Ureter (tissue), 1 donor: ENCODE results near the gene LYST. TPM values are rescaled to one million over a fixed set of nuclear protein-coding genes. Genes with fewer than 3 reads are reported as not detected.

ENCODE experiments used
- DNase-seq: peaks from one replicate; pipeline ENCODE4 v3.0.0-alpha.2; 2020; ENCODE audit warnings: low spot score
- total RNA-seq: library from RNA; stranded (reverse); gene quantifications from one replicate; pipeline ENCODE4 v1.2.4, GENCODE V29; 2023
- donor health status: DM: yes; HTN: yes; CAD: no.

Gene LYST
- total RNA-seq, 1 donor from 2014 or later: 66.1 TPM

DNA sequence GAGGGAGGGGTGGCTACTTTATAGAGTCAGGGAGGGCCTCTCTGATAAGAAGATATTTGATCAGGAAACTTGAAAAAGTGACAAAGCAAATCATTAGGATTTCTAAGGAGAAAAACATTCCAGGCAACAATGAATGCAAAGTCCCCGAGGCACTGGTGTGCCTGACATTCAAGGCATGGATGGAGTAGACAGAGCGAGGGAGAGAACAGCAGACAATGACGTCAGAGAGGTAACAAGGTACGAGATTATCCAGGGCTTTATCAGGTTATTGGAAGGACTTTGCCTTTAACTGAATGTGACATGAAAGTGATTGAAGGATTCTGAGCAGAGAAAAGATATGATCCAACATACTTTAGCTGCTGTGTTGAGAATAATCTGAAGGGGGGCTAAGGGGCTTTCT is 144.7 kb downstream of the LYST start:
- no peak for DNase-seq

DNA sequence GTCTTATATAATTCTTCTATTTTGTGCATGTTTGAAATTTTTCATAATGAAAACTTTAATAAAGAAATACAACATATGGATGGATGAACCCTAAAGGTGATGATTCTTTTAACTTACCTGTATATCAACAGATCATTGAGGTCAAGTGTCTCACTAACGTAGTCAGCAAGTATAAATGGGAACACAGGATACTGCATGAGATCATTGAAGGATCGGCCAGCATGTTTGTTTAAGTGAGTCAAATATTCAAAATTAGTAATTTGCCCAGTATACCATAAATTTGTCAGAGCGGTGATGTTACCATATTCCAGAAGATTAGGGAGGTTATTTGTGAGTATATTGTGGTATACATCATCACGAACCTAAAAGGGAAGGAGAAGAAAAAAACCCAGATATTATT is 146.2 kb downstream of the LYST start:
- DNase-seq: no peak

DNA sequence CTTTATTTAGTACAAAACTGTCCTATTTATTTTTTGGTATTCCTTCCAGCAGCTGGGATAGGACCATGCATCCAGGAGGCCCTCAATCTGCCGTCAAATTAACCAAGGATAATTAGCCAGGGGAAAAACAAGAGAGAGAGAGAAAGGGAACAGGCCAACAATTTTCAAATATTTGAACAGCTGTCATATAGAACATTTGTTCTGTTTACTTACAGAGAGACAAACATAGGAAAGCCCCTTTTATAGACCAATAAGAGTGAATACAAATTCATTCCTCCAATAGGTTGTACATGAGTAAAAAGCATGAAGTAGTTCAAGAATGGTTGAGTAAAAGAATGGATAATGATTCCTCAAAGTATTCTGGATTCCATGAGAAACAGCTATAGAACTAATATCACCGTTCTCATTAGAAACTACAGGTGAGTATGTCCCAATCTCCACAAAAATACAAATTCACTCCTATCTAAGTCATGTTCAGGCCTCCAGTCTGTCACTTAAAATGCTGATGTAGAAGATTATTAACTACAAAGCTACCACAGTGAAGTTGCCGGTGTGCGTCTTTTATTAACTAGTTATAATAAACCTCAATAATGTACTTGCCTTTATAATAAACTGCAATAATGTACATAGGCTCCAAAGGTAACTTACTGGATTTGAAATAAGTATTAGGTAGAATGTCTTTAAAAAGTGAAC is 152.4 kb downstream of the LYST start:
- DNase-seq: no peak

DNA sequence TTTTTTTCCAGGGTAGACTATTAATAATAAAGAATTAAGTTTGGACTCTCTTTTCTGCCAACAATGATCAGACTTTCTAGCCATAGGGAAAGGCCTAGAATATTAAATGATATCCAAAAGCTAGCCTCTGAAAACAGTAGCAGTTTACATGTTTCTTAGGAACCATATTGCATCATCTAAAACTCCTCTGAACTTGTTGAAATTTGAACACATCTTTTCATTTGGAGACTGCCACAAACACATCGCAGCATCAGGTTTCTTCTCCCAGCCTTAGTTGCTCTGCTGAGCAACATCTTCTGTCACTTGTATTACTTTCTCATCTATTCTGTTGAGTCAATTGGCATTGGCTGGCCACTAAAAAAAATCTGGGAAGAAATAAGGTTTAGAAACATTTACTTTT is 153.9 kb downstream of the LYST start:
- DNase-seq: no peak

DNA sequence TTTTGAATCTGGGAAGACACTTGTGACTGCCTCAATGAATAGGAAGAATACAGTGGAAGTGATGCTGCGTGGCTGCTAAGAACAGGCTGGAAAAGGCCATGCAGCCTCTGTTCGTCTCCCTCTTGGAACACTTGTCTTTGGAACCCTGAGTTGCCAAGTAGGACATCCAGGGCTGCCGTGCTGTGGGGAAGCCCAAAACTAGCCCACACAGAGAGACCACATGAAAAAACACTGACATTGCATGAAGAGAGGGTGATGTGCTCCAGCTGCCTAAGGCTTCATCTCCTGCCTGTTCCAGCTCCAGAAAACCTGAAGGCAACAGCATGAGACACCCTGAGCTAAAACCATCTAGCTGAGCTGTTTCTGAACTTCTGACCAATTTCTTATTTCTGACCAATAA is 156.0 kb downstream of the LYST start:
- no peak for DNase-seq

DNA sequence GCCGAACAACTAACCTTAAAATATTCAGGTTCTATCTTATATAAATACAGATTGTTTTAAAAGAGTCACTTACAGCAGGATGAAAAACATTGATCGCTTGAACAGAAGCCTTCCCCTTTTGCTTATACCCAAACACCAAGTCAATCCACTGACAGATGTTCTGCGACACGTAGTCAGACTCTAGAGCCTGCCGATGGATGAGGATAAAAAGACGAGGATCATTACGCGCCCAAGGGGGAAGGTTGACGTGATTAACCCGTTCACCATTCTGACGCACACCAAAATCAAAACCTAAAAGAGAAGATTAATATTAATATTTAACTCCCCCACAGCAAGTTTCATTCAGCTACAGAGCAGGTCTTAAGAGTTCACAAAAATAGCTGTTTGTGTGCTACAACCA is 157.7 kb downstream of the LYST start:
- DNase-seq: no peak

DNA sequence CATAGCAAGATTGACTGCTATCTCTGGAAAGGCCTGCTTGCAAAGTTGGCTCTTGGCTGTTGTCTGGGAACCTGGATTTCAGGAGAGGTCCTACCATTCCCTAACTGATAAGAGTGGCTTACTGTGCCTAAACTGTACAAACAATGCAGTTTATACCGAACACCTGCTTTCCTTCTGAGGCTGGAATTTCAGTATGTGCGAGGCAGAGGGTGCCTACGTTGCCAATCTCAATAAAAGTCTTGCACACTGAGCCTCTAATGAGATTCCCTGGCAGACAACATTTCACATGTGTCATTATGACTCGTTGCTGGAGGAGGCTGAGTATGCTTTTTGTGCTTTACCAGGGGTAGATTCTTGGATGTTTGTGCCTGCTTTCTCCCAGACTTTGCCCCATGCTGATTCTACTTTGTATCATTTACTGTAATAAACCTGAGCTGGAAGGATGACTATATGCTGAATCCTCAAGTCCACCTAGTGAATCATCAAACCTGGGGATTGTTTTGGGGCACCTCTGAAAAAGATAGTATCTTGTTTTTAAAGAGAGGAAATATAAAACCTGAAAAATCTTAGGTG is 158.2 kb downstream of the LYST start:
- no peak for DNase-seq

DNA sequence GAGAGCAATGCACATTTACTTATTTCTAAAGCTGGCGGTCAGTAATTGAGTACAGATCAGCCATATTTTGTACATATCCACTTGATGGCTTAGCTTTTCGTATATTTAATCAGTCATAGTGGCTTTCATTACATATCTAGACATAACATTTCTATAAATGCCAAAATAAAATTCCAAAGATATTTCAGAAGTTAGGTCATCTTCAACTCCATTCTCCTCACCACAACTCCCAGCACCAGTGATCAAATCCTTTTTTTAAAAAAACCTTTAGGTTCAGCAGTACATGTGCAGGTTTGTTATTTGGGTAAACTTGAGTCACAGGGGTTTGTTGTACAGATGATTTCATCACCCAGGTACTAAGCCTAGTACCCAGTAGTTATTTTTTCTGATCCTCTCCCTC is 163.2 kb downstream of the LYST start:
- DNase-seq: no peak

DNA sequence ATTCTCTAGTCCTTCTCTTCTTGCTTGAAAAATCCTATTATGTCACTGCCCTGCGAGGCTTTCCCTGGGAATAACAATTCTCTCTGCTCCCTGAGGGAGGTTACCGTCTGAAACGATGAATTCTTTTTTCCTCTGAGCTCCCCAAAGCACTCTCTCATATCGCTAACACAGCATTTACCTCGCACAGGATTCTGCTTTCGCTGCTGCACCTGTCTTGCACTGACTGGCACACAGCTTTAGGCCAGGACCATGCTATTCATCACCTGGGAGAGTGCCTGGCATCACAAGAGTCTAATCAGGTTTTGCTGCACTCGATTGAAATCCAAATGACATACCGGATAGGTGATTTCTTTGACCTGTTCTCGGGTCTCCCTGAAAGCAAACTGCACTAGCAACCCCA is 164.3 kb downstream of the LYST start:
- no peak for DNase-seq

DNA sequence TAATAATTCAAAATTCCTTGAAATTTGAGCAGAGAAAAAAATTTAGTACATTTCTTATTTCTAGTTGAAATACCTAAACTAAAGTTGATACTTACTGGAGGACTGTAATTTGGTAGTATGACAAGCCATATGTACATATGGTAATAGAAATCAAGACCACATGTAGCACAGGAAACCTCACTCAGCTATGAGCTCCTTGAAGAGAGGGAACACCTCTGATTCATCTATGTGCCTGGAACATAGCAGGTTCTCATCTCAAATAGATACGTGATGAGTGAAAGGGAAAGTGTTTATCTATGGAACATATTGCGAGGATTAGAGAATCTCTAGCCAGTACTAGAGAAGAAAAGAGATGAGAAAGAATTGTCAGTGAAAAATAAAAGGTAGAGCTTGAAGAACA is 169.2 kb downstream of the LYST start:
- no peak for DNase-seq

DNA sequence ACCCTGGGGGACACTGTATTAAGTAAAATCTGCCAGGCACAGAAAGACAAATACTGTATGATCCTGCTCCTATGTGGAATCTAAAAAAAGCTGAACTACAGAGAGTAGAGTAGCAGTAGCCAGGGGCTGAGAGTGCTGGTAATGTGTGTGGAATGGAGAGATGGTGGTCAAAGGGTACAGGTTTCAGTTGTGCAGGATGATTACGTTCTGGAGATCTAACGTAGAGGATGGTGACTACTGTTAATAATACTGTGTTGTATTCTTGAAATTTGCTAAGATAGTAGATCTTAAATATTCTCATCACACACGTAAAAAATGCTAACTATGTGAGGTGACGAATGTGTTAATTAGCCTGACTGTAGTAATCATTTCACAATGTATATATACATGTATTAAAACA is 177.3 kb downstream of the LYST start:
- DNase-seq: no peak

DNA sequence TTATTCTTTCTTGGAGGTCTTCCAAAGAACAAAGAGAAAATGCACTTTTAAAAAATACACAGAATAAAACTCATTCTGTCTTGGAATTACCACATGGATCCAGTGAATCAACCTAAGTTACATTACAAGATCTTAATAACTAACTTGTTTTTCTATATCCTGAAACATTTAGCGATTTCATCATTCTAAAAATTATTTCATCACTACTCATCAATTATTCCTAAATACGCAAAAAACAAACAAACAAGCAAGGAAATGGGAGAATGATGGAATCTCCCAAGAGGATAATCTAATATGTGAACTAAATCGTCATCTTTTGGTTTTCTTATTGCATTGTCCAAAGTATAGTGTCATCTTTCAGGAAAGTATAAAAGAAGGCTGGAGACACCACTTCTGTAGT is 178.6 kb downstream of the LYST start:
- no peak for DNase-seq

DNA sequence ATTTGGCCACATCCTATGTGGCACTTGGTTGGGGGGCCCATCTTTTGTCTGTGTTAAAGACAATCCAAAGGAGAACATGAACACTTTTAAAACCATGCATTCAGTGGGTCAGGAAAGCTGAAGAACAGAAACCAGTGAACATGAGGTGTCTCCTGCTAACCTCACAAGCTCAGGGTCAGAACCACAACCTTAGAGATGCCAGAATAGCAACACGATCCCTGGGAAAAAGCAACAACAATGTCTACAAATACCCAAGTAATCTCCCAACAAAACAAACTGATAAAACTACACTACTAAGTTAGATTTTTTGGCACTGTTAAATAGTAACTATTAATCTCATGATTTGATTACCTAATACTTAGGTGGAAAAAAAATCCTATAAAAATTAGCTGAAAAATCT is 183.1 kb downstream of the LYST start:
- no peak for DNase-seq

DNA sequence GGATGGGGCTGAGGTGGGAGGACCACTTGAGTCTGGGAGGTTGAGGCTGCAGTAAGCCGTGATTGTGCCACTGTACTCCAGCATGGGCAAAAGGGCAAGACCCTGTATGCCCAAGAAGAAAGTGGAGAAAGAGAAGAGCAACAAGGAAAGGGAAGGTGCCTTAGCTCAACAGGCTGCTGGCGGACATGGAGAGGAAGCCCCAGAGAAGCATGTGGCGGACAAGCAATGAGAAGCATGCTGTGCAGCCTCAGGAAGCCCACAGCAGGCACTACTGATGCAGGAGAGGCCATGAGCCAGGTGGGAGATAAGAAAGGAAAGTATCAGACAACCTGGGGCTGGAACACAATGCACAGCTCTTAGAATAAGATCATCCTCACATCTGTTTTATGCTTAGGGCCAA is 184.5 kb downstream of the LYST start:
- no peak for DNase-seq

DNA sequence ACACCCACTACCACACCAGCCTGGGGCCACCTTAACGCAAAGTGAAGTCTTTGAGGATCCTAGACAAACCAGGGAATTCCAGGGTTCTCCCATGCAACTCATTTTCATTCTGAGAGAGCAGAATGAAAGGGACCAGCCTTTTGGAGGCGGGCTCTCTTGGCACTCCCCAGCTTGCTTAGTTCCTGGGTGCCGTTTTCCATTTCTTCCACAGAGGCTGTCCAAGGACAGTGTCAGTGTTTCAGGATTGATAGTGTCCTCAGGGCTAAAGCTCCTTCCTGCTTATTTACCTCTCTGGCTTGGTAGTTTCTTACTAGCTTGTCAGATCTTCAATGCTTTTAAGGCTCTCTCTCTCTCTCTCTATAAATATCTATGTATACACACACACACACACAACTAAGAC is 187.1 kb downstream of the LYST start:
- DNase-seq: no peak

DNA sequence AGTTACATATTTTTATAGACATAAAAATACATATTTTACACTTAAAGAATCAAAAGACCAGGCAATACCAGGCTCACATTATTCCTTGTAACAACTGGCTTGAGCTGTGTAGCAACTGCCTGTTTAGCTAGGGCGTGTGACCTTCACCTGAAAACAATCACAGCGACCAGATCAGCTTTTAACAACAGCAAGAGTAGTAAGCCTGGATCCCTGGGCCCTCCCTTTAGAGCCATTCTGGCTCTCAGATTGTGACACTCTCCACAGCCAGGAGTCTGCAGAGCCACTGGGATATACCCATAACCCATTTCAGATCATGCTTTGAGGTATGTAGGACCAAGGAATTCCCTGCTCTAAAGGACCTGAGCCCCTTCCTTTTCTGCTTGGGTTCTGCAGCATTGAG is 187.7 kb downstream of the LYST start:
- DNase-seq: no peak

DNA sequence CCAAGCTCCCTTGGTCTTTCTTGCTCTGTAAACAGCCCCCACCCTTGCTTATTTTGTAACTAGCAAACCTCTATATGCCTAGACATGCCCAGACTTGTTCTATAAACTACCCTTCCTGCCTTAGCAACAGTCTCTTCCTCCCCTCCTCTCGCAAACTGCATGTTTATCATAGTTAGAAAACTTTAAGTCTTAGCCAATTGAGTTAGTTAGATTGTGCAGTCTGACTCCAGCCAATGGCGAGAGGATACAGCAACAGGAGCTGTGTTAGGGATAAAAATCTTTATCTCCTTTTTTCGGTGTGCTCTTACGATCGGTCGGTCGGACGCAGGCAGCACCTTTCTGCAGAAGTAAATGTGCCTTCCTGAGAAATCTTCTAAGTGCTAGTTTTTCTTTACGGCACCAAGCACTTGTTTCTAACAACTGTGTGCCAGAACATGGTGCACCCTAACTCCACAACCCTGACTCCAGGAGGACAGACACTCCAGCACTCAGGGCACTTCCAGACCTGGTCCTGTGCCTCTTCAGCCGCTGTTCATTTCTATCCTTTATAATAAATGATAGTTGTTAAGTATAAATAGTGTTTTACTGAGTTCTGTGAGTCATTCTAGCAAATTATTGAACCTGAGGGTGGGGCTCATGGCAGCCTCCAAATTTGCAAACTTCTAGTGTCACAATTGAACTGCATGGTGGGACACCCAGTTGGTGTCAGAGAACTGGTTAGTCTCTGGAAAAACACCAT is 191.4 kb downstream of the LYST start:
- DNase-seq: no peak

DNA sequence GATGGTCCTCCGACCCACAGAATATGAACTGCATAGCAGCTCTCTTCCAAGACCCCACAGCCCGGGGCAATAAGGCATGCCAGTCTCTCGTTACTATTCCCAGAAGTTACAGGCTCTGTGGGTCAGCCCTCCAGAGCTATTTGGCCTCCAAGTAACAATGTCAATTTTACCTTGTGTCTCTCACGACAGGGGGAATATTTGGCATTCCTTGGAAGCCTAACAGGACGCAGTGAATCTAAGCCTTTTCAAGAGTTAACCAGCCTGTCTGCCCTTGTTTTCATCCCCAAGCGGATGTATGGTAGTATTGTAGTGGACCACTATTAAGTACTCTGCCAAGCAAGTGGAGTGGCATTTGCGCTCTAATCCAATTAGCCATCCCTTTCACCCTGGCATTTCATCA is 192.7 kb downstream of the LYST start:
- no peak for DNase-seq

DNA sequence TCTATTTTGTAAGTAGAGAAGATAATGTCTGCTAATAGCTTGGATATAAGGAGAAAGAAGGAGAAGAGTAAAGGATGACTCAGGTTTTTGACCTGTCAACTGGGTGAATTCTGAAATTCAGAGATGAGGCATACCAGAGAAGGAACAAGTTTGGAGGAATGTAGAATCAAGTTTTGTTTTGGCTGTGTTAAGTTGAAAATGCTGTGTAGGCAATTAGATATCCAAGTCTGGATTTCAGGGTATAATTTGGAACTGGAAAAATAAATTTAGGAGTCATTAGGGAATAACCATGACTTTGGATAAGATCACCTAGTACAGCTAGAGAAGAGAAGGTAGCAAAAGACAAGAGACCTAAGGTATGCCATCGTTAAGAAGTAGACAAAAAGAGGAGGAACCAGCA is 194.7 kb downstream of the LYST start:
- DNase-seq: no peak

DNA sequence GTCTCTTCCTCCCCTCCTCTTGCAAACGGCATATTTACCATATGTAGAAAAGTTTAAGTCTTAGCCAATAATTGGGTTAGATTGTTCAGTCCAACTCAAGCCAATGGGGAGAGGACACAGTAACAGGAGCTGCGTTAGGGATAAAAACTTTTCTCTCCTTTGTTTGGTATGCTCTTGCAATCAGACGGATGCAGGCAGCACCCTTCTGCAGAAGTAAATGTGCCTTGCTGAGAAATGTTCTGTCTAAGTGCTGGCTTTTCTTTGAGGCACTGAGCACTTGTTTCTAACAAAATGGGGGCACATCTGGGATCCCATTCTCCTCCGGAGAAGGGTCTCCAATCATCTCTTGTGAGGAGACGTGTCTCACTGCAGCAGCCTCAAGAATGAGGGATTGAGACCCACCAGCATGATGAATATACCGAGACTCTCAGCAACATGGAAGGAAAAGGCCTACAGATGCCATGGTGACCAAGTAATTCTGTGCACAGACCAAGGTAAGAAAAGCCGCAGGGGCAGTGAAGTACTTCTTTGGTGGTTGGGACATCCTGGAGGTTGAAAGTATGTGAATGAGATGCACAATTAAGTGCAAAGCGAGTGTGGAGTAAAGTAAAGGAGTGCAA is 196.4 kb downstream of the LYST start:
- DNase-seq: no peak

DNA sequence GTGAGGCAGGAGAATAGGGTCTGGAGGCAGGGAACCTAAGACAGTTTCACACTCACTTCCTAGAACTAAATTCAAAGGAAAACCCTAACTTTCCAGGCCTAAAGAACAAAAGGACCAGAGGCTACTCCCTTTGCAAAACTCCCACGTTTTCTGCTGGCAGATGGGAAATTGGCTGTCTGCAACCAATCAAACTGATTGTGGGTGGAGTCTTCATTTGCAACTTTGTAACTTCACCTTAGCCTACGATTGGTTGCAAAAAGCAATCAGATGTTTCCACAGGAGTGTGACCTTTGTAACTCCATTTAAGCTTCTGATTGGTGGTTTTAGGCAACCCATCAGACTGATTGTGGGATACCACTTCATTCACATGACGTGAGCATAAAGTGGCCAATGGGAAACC is 197.4 kb downstream of the LYST start:
- no peak for DNase-seq

DNA sequence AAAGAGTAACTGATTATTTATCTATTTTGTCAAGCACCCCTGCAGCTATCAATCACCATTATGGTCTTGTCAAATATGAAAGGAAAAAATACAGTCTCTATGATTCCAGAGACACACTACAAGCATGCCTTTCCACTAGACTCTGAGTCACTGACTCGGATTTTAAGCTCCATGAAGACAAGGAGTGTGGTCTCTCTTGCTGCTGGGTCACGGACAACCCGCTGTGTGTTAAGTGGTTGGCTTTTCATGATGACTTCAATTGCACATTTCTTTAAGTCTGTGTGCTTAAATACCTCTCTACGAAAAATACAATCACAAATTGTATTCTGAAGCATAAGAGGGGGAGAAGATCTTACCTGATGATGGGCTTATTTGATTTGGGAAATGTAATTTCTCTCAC is 203.1 kb downstream of the LYST start:
- no peak for DNase-seq

DNA sequence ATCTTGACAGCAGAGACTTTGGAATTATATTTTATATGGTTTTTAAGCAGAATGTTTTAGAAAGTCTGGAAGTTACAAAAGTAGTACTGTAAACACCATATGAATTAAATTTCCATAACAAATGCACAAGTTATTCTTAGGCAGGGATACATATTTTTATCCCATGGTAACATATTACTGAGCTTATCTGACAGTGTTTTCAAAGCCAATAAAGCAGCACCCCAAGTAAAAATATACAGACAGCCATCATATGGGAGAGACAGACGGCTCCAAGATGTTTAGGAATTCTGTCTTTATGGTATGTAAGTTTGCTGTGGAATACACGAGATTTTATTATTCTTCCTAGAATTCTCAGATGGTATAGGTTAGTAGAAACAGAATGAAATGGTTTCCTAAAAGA is 205.1 kb downstream of the LYST start:
- DNase-seq: no peak
